ENCODE measurements around the gene SMIM14. TPM values are rescaled to one million over a fixed set of nuclear protein-coding genes. Genes with fewer than 3 reads are reported as not detected.
"Not testable (repeated sequence)": the region's sequence is repeated elsewhere in the genome, so short reads cannot be mapped to it uniquely, and the experiment has no call there.

SMIM14 gene
- total RNA-seq, 1 experiment from 2014 or later = 32.3 TPM

- TF ChIP-seq ZNF425 (CRISPR knock-in tag; conservative IDR thresholded peaks at IDR 0.05) = no peak
Observed at GRCh38 chr4:39638354-39639239, at the start of gene SMIM14 (continued).

DNA sequence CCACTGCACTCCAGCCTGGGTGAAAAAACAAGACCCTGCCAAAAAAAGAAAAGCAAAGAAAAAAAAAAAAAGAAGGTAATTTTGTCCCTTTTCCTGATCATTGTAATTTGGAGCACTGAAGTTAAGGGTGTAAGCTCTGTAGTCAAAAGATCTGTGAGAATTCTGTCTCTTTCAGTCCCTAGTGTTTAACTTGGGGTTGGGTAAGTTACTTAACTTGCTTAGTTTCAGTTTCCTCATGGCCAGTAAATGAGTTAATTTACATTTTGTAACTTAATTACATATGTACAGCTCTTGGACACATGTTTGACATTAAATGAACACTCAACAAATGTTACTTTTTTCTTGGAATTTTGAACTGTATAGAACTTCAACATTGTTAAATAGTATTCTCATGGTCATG is 48.3 kb upstream of the SMIM14 start:
- H3K4me3 Mint-ChIP-seq = no peak overlapping the region
- no peaks in the 10 kb centered on the region for H3K27me3 Mint-ChIP-seq (ENCODE audit: low read depth)
- H3K36me3 Mint-ChIP-seq = no peaks in the 10 kb centered on the region
- DNase-seq (ENCODE audit: low spot score) (no peak), ATAC-seq (no peak)
- CTCF ChIA-PET = interaction anchor here (0.7 kb wide), 1 partner anchor 160 kb away, joined by 3 read pairs; the partner anchor contains the start of gene UGDH
- POLR2A ChIA-PET = interaction anchor here (0.6 kb wide), 1 partner anchor 236 kb away, joined by 7 read pairs; no protein-coding TSS in a partner anchor
- H3K9me3 Mint-ChIP-seq = no peaks in the 10 kb centered on the region
- TF ChIP-seq ZNF219 (CRISPR knock-in tag; IDR thresholded peaks at IDR 0.05; ENCODE audit: borderline replicate concordance) (no peak), MXD4 (CRISPR knock-in tag; IDR thresholded peaks at IDR 0.05; ENCODE audit: borderline replicate concordance) (no peak)
- TF ChIP-seq, protein P1, sequence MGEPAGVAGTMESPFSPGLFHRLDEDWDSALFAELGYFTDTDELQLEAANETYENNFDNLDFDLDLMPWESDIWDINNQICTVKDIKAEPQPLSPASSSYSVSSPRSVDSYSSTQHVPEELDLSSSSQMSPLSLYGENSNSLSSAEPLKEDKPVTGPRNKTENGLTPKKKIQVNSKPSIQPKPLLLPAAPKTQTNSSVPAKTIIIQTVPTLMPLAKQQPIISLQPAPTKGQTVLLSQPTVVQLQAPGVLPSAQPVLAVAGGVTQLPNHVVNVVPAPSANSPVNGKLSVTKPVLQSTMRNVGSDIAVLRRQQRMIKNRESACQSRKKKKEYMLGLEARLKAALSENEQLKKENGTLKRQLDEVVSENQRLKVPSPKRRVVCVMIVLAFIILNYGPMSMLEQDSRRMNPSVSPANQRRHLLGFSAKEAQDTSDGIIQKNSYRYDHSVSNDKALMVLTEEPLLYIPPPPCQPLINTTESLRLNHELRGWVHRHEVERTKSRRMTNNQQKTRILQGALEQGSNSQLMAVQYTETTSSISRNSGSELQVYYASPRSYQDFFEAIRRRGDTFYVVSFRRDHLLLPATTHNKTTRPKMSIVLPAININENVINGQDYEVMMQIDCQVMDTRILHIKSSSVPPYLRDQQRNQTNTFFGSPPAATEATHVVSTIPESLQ (CRISPR knock-in tag; IDR thresholded peaks at IDR 0.05) = no peak
- H3K4me1 Mint-ChIP-seq = peaks cover 6% of the 10 kb centered on the region
- no peak overlapping the region for H3K27ac Mint-ChIP-seq

GRCh38 chr4:39685990-39686389 is 47.3 kb upstream of the SMIM14 start:
- no peak for DNase-seq (ENCODE audit: low spot score)
- H3K27me3 Mint-ChIP-seq (ENCODE audit: low read depth) = no peaks in the 10 kb centered on the region
- POLR2A ChIA-PET = no interaction called here

GRCh38 chr4:39682138-39682537 is 43.5 kb upstream of the SMIM14 start:
- TF ChIP-seq HMGA2 (CRISPR knock-in tag; IDR thresholded peaks at IDR 0.05) (no peak), TP53 (CRISPR knock-in tag; IDR thresholded peaks at IDR 0.05) (no peak), USF1 (CRISPR knock-in tag; IDR thresholded peaks at IDR 0.05) (no peak)
- POLR2A ChIA-PET = no interaction called here
- CTCF ChIA-PET = no interaction called here
- Mint-ChIP-seq H3K27ac (no peak overlapping the region), H3K9me3 (no peaks in the 10 kb centered on the region), H3K4me1 (no peaks in the 10 kb centered on the region), H3K36me3 (no peaks in the 10 kb centered on the region), H3K4me3 (no peak overlapping the region), H3K27me3 (ENCODE audit: low read depth) (no peaks in the 10 kb centered on the region)
- DNase-seq (ENCODE audit: low spot score) = no peak
- ATAC-seq = no peak

More at GRCh38 chr4:39685990-39686389, 47.3 kb upstream of the SMIM14 start:
- CTCF ChIA-PET = no interaction called here
- TF ChIP-seq JUN (CRISPR knock-in tag; IDR thresholded peaks at IDR 0.05) (no peak), MAX (CRISPR knock-in tag; IDR thresholded peaks at IDR 0.05) (no peak), SMAD3 (CRISPR knock-in tag; IDR thresholded peaks at IDR 0.05; ENCODE audit: borderline replicate concordance) (no peak), ATF1 (CRISPR knock-in tag; IDR thresholded peaks at IDR 0.05) (no peak), CREB1 (CRISPR knock-in tag; IDR thresholded peaks at IDR 0.05) (no peak), GTF2I (CRISPR knock-in tag; conservative IDR thresholded peaks at IDR 0.05) (no peak)
- Mint-ChIP-seq H3K36me3 (no peaks in the 10 kb centered on the region), H3K4me1 (peaks cover 6% of the 10 kb centered on the region), H3K9me3 (no peaks in the 10 kb centered on the region), H3K27ac (no peak overlapping the region), H3K4me3 (no peak overlapping the region)
- no peak for ATAC-seq

DNA sequence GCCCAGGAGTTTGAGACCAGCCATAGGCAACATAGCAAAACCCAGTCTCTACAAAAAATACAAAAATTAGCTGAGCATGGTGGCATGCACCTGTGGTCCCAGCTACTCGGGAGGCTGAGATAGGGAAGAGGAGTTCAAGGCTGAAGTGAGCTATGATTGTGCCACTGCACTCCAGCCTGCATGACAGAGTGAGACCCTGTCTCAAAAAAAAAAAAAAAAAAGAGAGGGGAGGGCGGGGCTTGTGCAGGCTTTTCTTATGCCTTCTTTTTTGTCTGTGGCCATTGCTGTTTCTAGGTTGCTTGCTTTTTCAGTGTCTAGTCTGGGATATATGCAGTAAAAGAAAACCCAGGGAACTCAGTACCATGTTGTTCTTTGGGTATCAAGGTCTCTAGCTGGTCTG is 42.3 kb upstream of the SMIM14 start:
- H3K27ac Mint-ChIP-seq; H3K4me3 Mint-ChIP-seq; H3K9me3 Mint-ChIP-seq; H3K27me3 Mint-ChIP-seq (ENCODE audit: low read depth); CTCF ChIA-PET; H3K36me3 Mint-ChIP-seq; H3K4me1 Mint-ChIP-seq; DNase-seq (ENCODE audit: low spot score): not testable (repeated sequence)
- ATAC-seq = peak; percentile 61
- POLR2A ChIA-PET = interaction anchor here (0.6 to 0.7 kb wide), 3 partner anchors 17 to 284 kb away, joined by 3 to 4 read pairs (median 3); partner anchors contain the start of genes UBE2K and UGDH

- H3K4me3 Mint-ChIP-seq; H3K27ac Mint-ChIP-seq; CTCF ChIA-PET; DNase-seq (ENCODE audit: low spot score); ATAC-seq; H3K9me3 Mint-ChIP-seq; H3K4me1 Mint-ChIP-seq; POLR2A ChIA-PET; H3K36me3 Mint-ChIP-seq; H3K27me3 Mint-ChIP-seq (ENCODE audit: low read depth): not testable (repeated sequence)
Observed at GRCh38 chr4:39675681-39676080, 37.0 kb upstream of the SMIM14 start.

- DNase-seq (ENCODE audit: low spot score); H3K9me3 Mint-ChIP-seq; H3K36me3 Mint-ChIP-seq; H3K4me3 Mint-ChIP-seq; ATAC-seq; H3K4me1 Mint-ChIP-seq; H3K27me3 Mint-ChIP-seq (ENCODE audit: low read depth); H3K27ac Mint-ChIP-seq; CTCF ChIA-PET: not testable (repeated sequence)
- POLR2A ChIA-PET = interaction anchor here (0.6 kb wide), 1 partner anchor 27 kb away, joined by 3 read pairs; no protein-coding TSS in a partner anchor
Observed at GRCh38 chr4:39670296-39670695, 31.6 kb upstream of the SMIM14 start.

Measured in WTC11 (cell line).